ENCODE results near the gene TBX10.

DNA sequence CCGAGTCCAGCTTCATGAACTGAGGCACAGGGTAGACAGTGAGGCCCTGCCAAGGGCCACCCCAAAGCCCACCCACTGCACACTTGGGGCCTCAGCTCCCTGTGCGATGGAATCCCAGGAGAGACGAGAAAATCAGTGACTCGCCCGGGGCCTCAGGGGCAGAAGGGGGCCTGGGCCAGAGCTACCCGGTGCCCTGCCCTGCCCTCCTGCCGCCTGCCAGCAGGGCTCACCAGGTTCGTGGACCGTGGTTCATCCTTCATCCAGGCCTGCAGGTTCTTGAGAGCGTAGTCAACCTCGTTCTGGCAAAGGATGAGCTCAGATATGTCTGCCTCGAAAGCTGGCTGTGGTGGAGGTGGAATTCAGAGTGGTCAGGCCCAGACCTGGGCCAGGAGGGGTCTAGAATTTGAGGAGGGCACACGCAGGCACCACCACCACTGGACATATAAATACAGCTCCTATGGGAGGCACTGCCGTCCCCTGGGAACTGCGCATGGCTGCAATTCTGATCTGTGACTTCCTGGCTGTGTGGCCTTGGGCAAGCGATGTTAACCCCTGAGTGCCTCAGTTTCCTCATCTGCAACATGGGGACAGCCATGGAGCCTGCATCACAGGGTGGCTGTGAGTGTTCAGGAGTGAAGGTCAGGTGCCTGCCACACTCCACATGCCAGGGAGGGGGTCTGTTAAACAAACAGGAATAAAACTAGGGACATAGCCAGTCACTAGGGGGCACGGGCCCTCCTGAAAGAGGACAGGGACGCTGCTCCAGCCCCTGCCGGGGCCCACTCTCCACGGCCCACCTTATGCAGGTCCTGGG is 27.3 kb upstream of the TBX10 start:
- TF ChIP-seq EZH2 (IDR thresholded peaks at IDR 0.05; ENCODE audit: borderline replicate concordance, low read depth, low read length, severe bottlenecking) = no peak
- TF ChIP-seq, protein P1, sequence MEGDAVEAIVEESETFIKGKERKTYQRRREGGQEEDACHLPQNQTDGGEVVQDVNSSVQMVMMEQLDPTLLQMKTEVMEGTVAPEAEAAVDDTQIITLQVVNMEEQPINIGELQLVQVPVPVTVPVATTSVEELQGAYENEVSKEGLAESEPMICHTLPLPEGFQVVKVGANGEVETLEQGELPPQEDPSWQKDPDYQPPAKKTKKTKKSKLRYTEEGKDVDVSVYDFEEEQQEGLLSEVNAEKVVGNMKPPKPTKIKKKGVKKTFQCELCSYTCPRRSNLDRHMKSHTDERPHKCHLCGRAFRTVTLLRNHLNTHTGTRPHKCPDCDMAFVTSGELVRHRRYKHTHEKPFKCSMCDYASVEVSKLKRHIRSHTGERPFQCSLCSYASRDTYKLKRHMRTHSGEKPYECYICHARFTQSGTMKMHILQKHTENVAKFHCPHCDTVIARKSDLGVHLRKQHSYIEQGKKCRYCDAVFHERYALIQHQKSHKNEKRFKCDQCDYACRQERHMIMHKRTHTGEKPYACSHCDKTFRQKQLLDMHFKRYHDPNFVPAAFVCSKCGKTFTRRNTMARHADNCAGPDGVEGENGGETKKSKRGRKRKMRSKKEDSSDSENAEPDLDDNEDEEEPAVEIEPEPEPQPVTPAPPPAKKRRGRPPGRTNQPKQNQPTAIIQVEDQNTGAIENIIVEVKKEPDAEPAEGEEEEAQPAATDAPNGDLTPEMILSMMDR (IDR thresholded peaks at IDR 0.05; ENCODE audit: borderline replicate concordance, extremely low read depth, low read length, poor library complexity, severe bottlenecking) = no peak

Data from DND-41 (cell line).